ENCODE results near the gene NEURL1B. TPM values are rescaled to one million over a fixed set of nuclear protein-coding genes. Genes with fewer than 3 reads are reported as not detected.

Gene NEURL1B
- polyA plus RNA-seq, 1 donor from 2014 or later = 12.7 TPM

- no peaks in the 10 kb centered on the region for H3K36me3 ChIP-seq (ENCODE audit: insufficient read depth, low read length)
- H3F3A ChIP-seq (ENCODE audit: insufficient read depth, low read length, poor library complexity, severe bottlenecking) = no peaks in the 10 kb centered on the region
- no peaks in the 10 kb centered on the region for H3K9me2 ChIP-seq (ENCODE audit: insufficient read depth, low read length)
- no peak overlapping the region for H3K4me2 ChIP-seq (ENCODE audit: low read length)
- no peaks in the 10 kb centered on the region for H4K20me1 ChIP-seq (ENCODE audit: insufficient read depth)
- no peak overlapping the region for H3K27ac ChIP-seq (ENCODE audit: low read length)
- no peaks in the 10 kb centered on the region for H3K9me3 ChIP-seq (ENCODE audit: low read length)
- H3K79me2 ChIP-seq (replicated peaks; ENCODE audit: insufficient read depth, low read length) = no peaks in the 10 kb centered on the region
- TF ChIP-seq, protein P1, sequence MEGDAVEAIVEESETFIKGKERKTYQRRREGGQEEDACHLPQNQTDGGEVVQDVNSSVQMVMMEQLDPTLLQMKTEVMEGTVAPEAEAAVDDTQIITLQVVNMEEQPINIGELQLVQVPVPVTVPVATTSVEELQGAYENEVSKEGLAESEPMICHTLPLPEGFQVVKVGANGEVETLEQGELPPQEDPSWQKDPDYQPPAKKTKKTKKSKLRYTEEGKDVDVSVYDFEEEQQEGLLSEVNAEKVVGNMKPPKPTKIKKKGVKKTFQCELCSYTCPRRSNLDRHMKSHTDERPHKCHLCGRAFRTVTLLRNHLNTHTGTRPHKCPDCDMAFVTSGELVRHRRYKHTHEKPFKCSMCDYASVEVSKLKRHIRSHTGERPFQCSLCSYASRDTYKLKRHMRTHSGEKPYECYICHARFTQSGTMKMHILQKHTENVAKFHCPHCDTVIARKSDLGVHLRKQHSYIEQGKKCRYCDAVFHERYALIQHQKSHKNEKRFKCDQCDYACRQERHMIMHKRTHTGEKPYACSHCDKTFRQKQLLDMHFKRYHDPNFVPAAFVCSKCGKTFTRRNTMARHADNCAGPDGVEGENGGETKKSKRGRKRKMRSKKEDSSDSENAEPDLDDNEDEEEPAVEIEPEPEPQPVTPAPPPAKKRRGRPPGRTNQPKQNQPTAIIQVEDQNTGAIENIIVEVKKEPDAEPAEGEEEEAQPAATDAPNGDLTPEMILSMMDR (IDR thresholded peaks at IDR 0.05; ENCODE audit: poor library complexity, severe bottlenecking) = no peak
- no peak for TF ChIP-seq EP300 (conservative IDR thresholded peaks at IDR 0.05; ENCODE audit: poor library complexity, severe bottlenecking)
- no peak for TF ChIP-seq EZH2 (IDR thresholded peaks at IDR 0.05; ENCODE audit: borderline replicate concordance, insufficient read depth, low read length, poor library complexity, severe bottlenecking)
- TF ChIP-seq POLR2AphosphoS5 (IDR thresholded peaks at IDR 0.05) = no peak
- no peak for TF ChIP-seq REST (IDR thresholded peaks at IDR 0.05; ENCODE audit: borderline replicate concordance)
- no peak for TF ChIP-seq RAD21 (conservative IDR thresholded peaks at IDR 0.05)
- TF ChIP-seq MXI1 (conservative IDR thresholded peaks at IDR 0.05; ENCODE audit: poor library complexity, severe bottlenecking) = no peak
- TF ChIP-seq SMC3 (conservative IDR thresholded peaks at IDR 0.05; ENCODE audit: poor library complexity) = no peak
- no peak for TF ChIP-seq TAF1 (IDR thresholded peaks at IDR 0.05; ENCODE audit: low read depth)
- H2AFZ ChIP-seq (ENCODE audit: low read depth, low read length) = no peak overlapping the region
- H3K27me3 ChIP-seq (ENCODE audit: insufficient read depth, low read depth, low read length) = peaks cover 5% of the 10 kb centered on the region
- no peak overlapping the region for H3K9ac ChIP-seq (ENCODE audit: low read length)
- H3K4me3 ChIP-seq (ENCODE audit: low read length) = no peak overlapping the region
Measured at GRCh38 chr5:172700365-172701290, 59.6 kb downstream of the NEURL1B start.

DNA sequence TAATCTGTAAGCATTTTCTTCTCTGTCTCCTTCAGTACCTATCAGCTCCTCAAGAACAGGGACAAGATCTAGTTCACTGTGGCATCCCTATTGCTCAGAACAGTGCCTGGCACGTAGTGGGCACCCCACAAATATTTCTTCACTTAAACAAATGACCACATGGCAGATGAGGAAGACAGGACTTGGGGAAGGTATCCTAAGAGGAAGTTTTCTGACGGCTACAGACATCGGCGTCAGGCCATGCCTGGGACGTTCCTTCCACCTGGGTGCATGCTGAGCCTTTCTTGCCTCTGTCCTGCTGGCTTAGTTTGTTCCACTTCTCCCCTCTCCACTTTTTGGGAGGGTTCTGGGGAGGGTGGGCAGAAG is 60.2 kb downstream of the NEURL1B start:
- Histone ChIP-seq H3K27ac (ENCODE audit: low read length) (no peak overlapping the region), H3F3A (ENCODE audit: insufficient read depth, low read length, poor library complexity, severe bottlenecking) (no peaks in the 10 kb centered on the region), H3K79me2 (replicated peaks; ENCODE audit: insufficient read depth, low read length) (no peaks in the 10 kb centered on the region), H3K4me3 (ENCODE audit: low read length) (no peak overlapping the region), H4K20me1 (ENCODE audit: insufficient read depth) (no peaks in the 10 kb centered on the region), H3K36me3 (ENCODE audit: insufficient read depth, low read length) (no peaks in the 10 kb centered on the region), H3K4me2 (ENCODE audit: low read length) (no peak overlapping the region), H3K9ac (ENCODE audit: low read length) (no peak overlapping the region), H3K9me3 (ENCODE audit: low read length) (no peaks in the 10 kb centered on the region), H3K9me2 (ENCODE audit: insufficient read depth, low read length) (no peaks in the 10 kb centered on the region), H3K27me3 (ENCODE audit: insufficient read depth, low read depth, low read length) (peaks cover 5% of the 10 kb centered on the region), H2AFZ (ENCODE audit: low read depth, low read length) (no peak overlapping the region)
- TF ChIP-seq, protein P1 (IDR thresholded peaks at IDR 0.05; ENCODE audit: poor library complexity, severe bottlenecking) = no peak
- TF ChIP-seq POLR2AphosphoS5 (IDR thresholded peaks at IDR 0.05) = no peak
- no peak for TF ChIP-seq EZH2 (IDR thresholded peaks at IDR 0.05; ENCODE audit: borderline replicate concordance, insufficient read depth, low read length, poor library complexity, severe bottlenecking)
- TF ChIP-seq SMC3 (conservative IDR thresholded peaks at IDR 0.05; ENCODE audit: poor library complexity) = no peak
